ENCODE data around the gene FANCM.
"Not testable (repeated sequence)": the region's sequence is repeated elsewhere in the genome, so short reads cannot be mapped to it uniquely, and the experiment has no call there.

Gene FANCM

GRCh38 chr14:45135659-45136395 lies at the start of gene FANCM:
Gene FANCM (plus strand): TSS chr14:45135930. CDS start chr14:45136032, 102 bp downstream.
- DNase-seq (ENCODE audit: low read depth in 2 of 2) = peak; percentile 95 to 96

- DNase-seq (ENCODE audit: low read depth in 2 of 2) = no peak
Measured at GRCh38 chr14:45089813-45090212, 45.9 kb upstream of the FANCM start.

GRCh38 chr14:45091710-45092109 lies 44.0 kb upstream of the FANCM start:
- DNase-seq (ENCODE audit: low read depth in 2 of 2) = no peak

- no peak for DNase-seq (ENCODE audit: low read depth in 2 of 2)
Measured at GRCh38 chr14:45094275-45094674, 41.5 kb upstream of the FANCM start.

- DNase-seq (ENCODE audit: low read depth in 2 of 2) = no peak
Measured at GRCh38 chr14:45095143-45095542, 40.6 kb upstream of the FANCM start.

- no peak for DNase-seq (ENCODE audit: low read depth in 2 of 2)
Measured at GRCh38 chr14:45096218-45096617, 39.5 kb upstream of the FANCM start.

- no peak for DNase-seq (ENCODE audit: low read depth in 2 of 2)
Measured at GRCh38 chr14:45103806-45104205, 31.9 kb upstream of the FANCM start.

- no peak for DNase-seq (ENCODE audit: low read depth in 2 of 2)
Measured at GRCh38 chr14:45104561-45104960, 31.2 kb upstream of the FANCM start.

- DNase-seq (ENCODE audit: low read depth in 2 of 2) = no peak
Measured at GRCh38 chr14:45112896-45113781, 22.6 kb upstream of the FANCM start.

GRCh38 chr14:45114327-45114726 lies 21.4 kb upstream of the FANCM start:
- DNase-seq (ENCODE audit: low read depth in 2 of 2) = no peak

GRCh38 chr14:45118594-45118993 lies 17.1 kb upstream of the FANCM start:
- no peak for DNase-seq (ENCODE audit: low read depth in 2 of 2)

- DNase-seq (ENCODE audit: low read depth in 2 of 2) = no peak
Measured at GRCh38 chr14:45120096-45120495, 15.6 kb upstream of the FANCM start.

GRCh38 chr14:45123271-45123670 lies 12.5 kb upstream of the FANCM start:
- DNase-seq (ENCODE audit: low read depth in 2 of 2) = no peak

- no peak for DNase-seq (ENCODE audit: low read depth in 2 of 2)
Measured at GRCh38 chr14:45125754-45126153, 10.0 kb upstream of the FANCM start.

GRCh38 chr14:45128963-45129629 lies 6.6 kb upstream of the FANCM start:
- no peak for DNase-seq (ENCODE audit: low read depth in 2 of 2)

GRCh38 chr14:45133683-45134050 lies 2.1 kb upstream of the FANCM start:
- DNase-seq (ENCODE audit: low read depth in 2 of 2) = no peak

GRCh38 chr14:45134051-45134958 lies 1.4 kb upstream of the FANCM start, which contains the start of gene FKBP3:
Gene FKBP3 (minus strand): TSS chr14:45134481. CDS start chr14:45134456, 25 bp downstream.
- peak; percentile 97 to 98 for DNase-seq (ENCODE audit: low read depth in 2 of 2)

- no peak for DNase-seq (ENCODE audit: low read depth in 2 of 2)
Measured at GRCh38 chr14:45135156-45135555, 574 bp upstream of the FANCM start.

GRCh38 chr14:45136399-45136798 lies 669 bp downstream of the FANCM start:
- DNase-seq (ENCODE audit: low read depth in 2 of 2) = no peak

- no peak for DNase-seq (ENCODE audit: low read depth in 2 of 2)
Measured at GRCh38 chr14:45140661-45141187, 5.0 kb downstream of the FANCM start.

- not testable (repeated sequence) for DNase-seq (ENCODE audit: low read depth in 2 of 2)
Measured at GRCh38 chr14:45142083-45142482, 6.4 kb downstream of the FANCM start.

Measured in fibroblast of skin of left biceps (primary cell).